OCI-LY7 (cell line): ENCODE data around the gene TPCN2.
"Not testable (repeated sequence)": the region's sequence is repeated elsewhere in the genome, so short reads cannot be mapped to it uniquely, and the experiment has no call there.

Experiments
- CTCF ChIP-seq: fragments of 200-600 bp; sonication (generic); conservative IDR thresholded peaks from 2 replicates; pipeline ENCODE4 v1.5.1; 2014; ENCODE audit warnings: mild to moderate bottlenecking, antibody characterized with exemption, low read length, moderate library complexity, mixed read lengths
- EZH2phosphoT487 ChIP-seq: fragments of 200-600 bp; sonication (generic); IDR thresholded peaks from 2 replicates; pipeline ENCODE4 v1.6.1; 2018; ENCODE audit warnings: low read depth, borderline replicate concordance, mild to moderate bottlenecking, mixed run types, antibody characterized with exemption, low read length, moderate library complexity, mixed read lengths

- not testable (repeated sequence) for TF ChIP-seq CTCF, EZH2phosphoT487
Measured at GRCh38 chr11:69140161-69140560, 91.4 kb downstream of the TPCN2 start.
